Left lung (tissue), 10 donors: ENCODE results near the gene ASB2. TPM values are rescaled to one million over a fixed set of nuclear protein-coding genes. Genes with fewer than 3 reads are reported as not detected.

Experiments
- ATAC-seq: fragments of 200-7000 bp; cut with Tn5 transposase; one replicate; pipeline ENCODE4 v1.9.1; 2020; ENCODE audit warnings: moderate library complexity
- DNase-seq, 4 donors: peaks; one replicate each; pipeline ENCODE4 v3.0.0-alpha.2; 2013 to 2020
- H3K27ac ChIP-seq, 2 donors: fragments of 200-600 bp; sonication (generic) in 1 of 2; one replicate each; pipeline versions ENCODE4 v1.5.0 to v1.8.0; 2020 to 2021
- H3K27me3 ChIP-seq, 2 donors: fragments of 200-600 bp; sonication (generic) in 1 of 2; one replicate each; pipeline versions ENCODE4 v1.5.0 to v1.8.0; 2020 to 2021
- H3K36me3 ChIP-seq, 2 donors: fragments of 200-600 bp; sonication (generic) in 1 of 2; one replicate each; pipeline versions ENCODE4 v1.5.0 to v1.8.0; 2020 to 2021
- H3K4me1 ChIP-seq, 2 donors: fragments of 200-600 bp; one replicate each; pipeline ENCODE4 v1.8.0; 2021
- H3K4me3 ChIP-seq, 2 donors: fragments of 200-600 bp; sonication (generic) in 1 of 2; one replicate each; pipeline versions ENCODE4 v1.5.0 to v1.8.0; 2020 to 2021; ENCODE audit warnings: mild to moderate bottlenecking in 1 of 2
- H3K9me3 ChIP-seq, 2 donors: fragments of 200-600 bp; sonication (generic) in 1 of 2; one replicate each; pipeline versions ENCODE4 v1.5.0 to v1.8.0; 2020 to 2021
- CTCF ChIP-seq, 2 donors: fragments of 200-600 bp; sonication (generic) in 1 of 2; IDR thresholded peaks; one replicate each; pipeline versions ENCODE4 v1.5.0 to v1.8.0; 2021; ENCODE audit warnings: antibody characterized with exemption in 2 of 2
- intact Hi-C, 2 donors: fragments of 100-400 bp; cut with DNase I; formaldehyde crosslinking; loops; one replicate each; pipeline versions ENCODE4 v1.11.2 to v1.14.2; 2022
- polyA plus RNA-seq, 6 donors: library from polyadenylated mRNA; unstranded; fragments of 120-200 nt; gene quantifications; one replicate each; pipeline ENCODE4 v1.2.1, GENCODE V29; 2013; ENCODE audit not compliant: insufficient read length in 6 of 6
- total RNA-seq, 2 donors: library from RNA; stranded (reverse); fragmentation: NEBNext Ultra II Directional; extraction: Animal tissue kit (Norgen Biotek cat#: 25700); gene quantifications; one replicate each; pipeline ENCODE4 v1.2.1, GENCODE V29; 2021
- donor health status: DM: no; HTN: yes; CAD: no.
- donor health status: DM: no; HTN: no; CAD: no.

The ASB2 gene
- total and polyA plus RNA-seq, 8 donors = 0.81 to 3.2 (median 1.6) TPM

GRCh38 chr14:93987376-93987775, 11.0 kb upstream of the ASB2 start:
- ATAC-seq = peak; percentile 41
- H3K27me3 ChIP-seq = peaks cover 0 to 12% of the 10 kb centered on the region in 2 donors
- intact Hi-C loops = no loop called here

GRCh38 chr14:93986955-93987354, 10.6 kb upstream of the ASB2 start:
- DNase-seq = peak in 1 of 4 donors; percentile 72
- no peak for TF ChIP-seq CTCF (IDR thresholded peaks at IDR 0.05)
- intact Hi-C loops = no loop called here
- no peak overlapping the region for H3K27ac ChIP-seq
- H3K36me3 ChIP-seq = no peaks in the 10 kb centered on the region
- no peak for ATAC-seq
- H3K9me3 ChIP-seq = no peaks in the 10 kb centered on the region
- H3K4me3 ChIP-seq = no peak overlapping the region
- H3K4me1 ChIP-seq = no peaks in the 10 kb centered on the region
- peaks cover 0 to 12% of the 10 kb centered on the region in 2 donors for H3K27me3 ChIP-seq

More at GRCh38 chr14:93987376-93987775, 11.0 kb upstream of the ASB2 start:
- Histone ChIP-seq H3K4me1 (no peaks in the 10 kb centered on the region), H3K4me3 (no peak overlapping the region), H3K9me3 (no peaks in the 10 kb centered on the region), H3K36me3 (no peaks in the 10 kb centered on the region), H3K27ac (no peak overlapping the region)
- TF ChIP-seq CTCF (IDR thresholded peaks at IDR 0.05) = no peak
- no peak for DNase-seq

- Histone ChIP-seq H3K4me3 (no peak overlapping the region), H3K4me1 (no peaks in the 10 kb centered on the region), H3K27ac (no peak overlapping the region), H3K36me3 (no peaks in the 10 kb centered on the region), H3K9me3 (no peaks in the 10 kb centered on the region), H3K27me3 (peaks cover 0 to 9% of the 10 kb centered on the region in 2 donors)
- ATAC-seq (peak; percentile 32), DNase-seq (no peak)
- peak in 1 of 2 donors; percentile 12 for TF ChIP-seq CTCF (IDR thresholded peaks at IDR 0.05)
- intact Hi-C loops = no loop called here
Observed at GRCh38 chr14:93984987-93985410, 8.6 kb upstream of the ASB2 start.

- no peak for DNase-seq
- no peaks in the 10 kb centered on the region for H3K36me3 ChIP-seq
- no peak for ATAC-seq
- no peak overlapping the region for H3K27ac ChIP-seq
- H3K4me3 ChIP-seq = no peak overlapping the region
- peaks cover 0 to 9% of the 10 kb centered on the region in 2 donors for H3K27me3 ChIP-seq
- intact Hi-C loops = no loop called here
- TF ChIP-seq CTCF (IDR thresholded peaks at IDR 0.05) = no peak
- no peaks in the 10 kb centered on the region for H3K9me3 ChIP-seq
- no peaks in the 10 kb centered on the region for H3K4me1 ChIP-seq
Observed at GRCh38 chr14:93984070-93984469, 7.7 kb upstream of the ASB2 start.

GRCh38 chr14:93982230-93983007, 6.0 kb upstream of the ASB2 start:
- TF ChIP-seq CTCF (IDR thresholded peaks at IDR 0.05) = no peak
- H3K4me3 ChIP-seq = no peak overlapping the region
- ATAC-seq = no peak
- no peak overlapping the region for H3K27ac ChIP-seq
- no peaks in the 10 kb centered on the region for H3K4me1 ChIP-seq
- no peak for DNase-seq
- intact Hi-C loops = no loop called here
- no peaks in the 10 kb centered on the region for H3K9me3 ChIP-seq
- peaks cover 0 to 6% of the 10 kb centered on the region in 2 donors for H3K27me3 ChIP-seq
- no peaks in the 10 kb centered on the region for H3K36me3 ChIP-seq
